PFSK-1 (cell line): ENCODE data around the gene BRCC3.

Source experiments
- FOXP2 ChIP-seq: optimal IDR thresholded peaks from 2 replicates; pipeline ENCODE3; 2011; ENCODE audit warnings: borderline replicate concordance, control low read depth, inconsistent platforms; ENCODE audit not compliant: insufficient read depth; ENCODE audit errors: extremely low read length, extremely low read depth
- POLR2AphosphoS5 ChIP-seq: IDR thresholded peaks from 2 replicates; pipeline ENCODE4 v1.6.1; 2012; ENCODE audit warnings: low read depth, mild to moderate bottlenecking, control low read depth, low read length, moderate library complexity
- REST ChIP-seq, 2 experiments: IDR thresholded peaks; 2 replicates each; pipeline versions ENCODE4 v1.6.1 to v1.8.0; 2011 to 2012; ENCODE audit warnings: low read depth in 2 of 2, low read length in 2 of 2, control low read depth in 1 of 2, inconsistent platforms in 1 of 2, mild to moderate bottlenecking in 1 of 2, moderate library complexity in 1 of 2; ENCODE audit not compliant: insufficient read depth in 1 of 2
- SIN3A ChIP-seq: IDR thresholded peaks from 2 replicates; pipeline ENCODE4 v1.6.1; 2012; ENCODE audit warnings: mild to moderate bottlenecking, low read length, moderate library complexity, borderline replicate concordance; ENCODE audit not compliant: insufficient read depth
- TAF1 ChIP-seq: IDR thresholded peaks from 2 replicates; pipeline ENCODE4 v1.6.1; 2012; ENCODE audit warnings: low read length, control low read depth, borderline replicate concordance; ENCODE audit not compliant: insufficient read depth

GRCh38 chrX:155068165-155068564 is 3.1 kb upstream of the BRCC3 start:
- TF ChIP-seq POLR2AphosphoS5: no peak
- TF ChIP-seq TAF1: no peak
- no peak for TF ChIP-seq REST (IDR thresholded peaks at IDR 0.05; ENCODE audit: insufficient read depth in 1 of 2, low read depth in 2 of 2, low read length in 2 of 2)
- TF ChIP-seq SIN3A: no peak
- no peak for TF ChIP-seq FOXP2
